Vagina (tissue), 2 donors: ENCODE measurements around the gene CSF3R. TPM values are rescaled to one million over a fixed set of nuclear protein-coding genes. Genes with fewer than 3 reads are reported as not detected.

Source experiments
- DNase-seq, 2 donors: peaks; one replicate each; pipeline ENCODE4 v3.0.0-alpha.2; 2017; ENCODE audit errors: extremely low spot score in 2 of 2
- H3K27ac ChIP-seq: fragments of 200-600 bp; sonication (generic); one replicate; pipeline ENCODE4 v1.5.1; 2019
- H3K27me3 ChIP-seq: fragments of 200-600 bp; sonication (generic); one replicate; pipeline ENCODE4 v1.5.1; 2019
- H3K36me3 ChIP-seq, 2 donors: fragments of 200-600 bp; sonication (generic); one replicate each; pipeline ENCODE4 v1.5.1; 2017 to 2019
- H3K4me1 ChIP-seq: fragments of 200-600 bp; sonication (generic); one replicate; pipeline ENCODE4 v1.5.1; 2019
- H3K4me3 ChIP-seq, 2 donors: fragments of 200-600 bp; sonication (generic); 1 replicate in 1 of 2; 2 replicates in 1 of 2; pipeline ENCODE4 v1.5.1; 2016 to 2019
- H3K9me3 ChIP-seq: fragments of 200-600 bp; sonication (generic); one replicate; pipeline ENCODE4 v1.5.1; 2019
- CTCF ChIP-seq, 3 experiments: fragments of 450-650 bp in 2 of 3; fragments of 200-600 bp in 1 of 3; sonication (generic) in 1 of 3; IDR thresholded peaks; one replicate each; pipeline ENCODE4 v1.5.1; 2017 to 2019; ENCODE audit warnings: antibody characterized with exemption in 3 of 3, mild to moderate bottlenecking in 2 of 3, moderate library complexity in 2 of 3
- POLR2A ChIP-seq, 2 donors: fragments of 450-650 bp; IDR thresholded peaks; one replicate each; pipeline ENCODE4 v1.6.1; 2017; ENCODE audit warnings: antibody characterized with exemption in 2 of 2, mild to moderate bottlenecking in 2 of 2, moderate library complexity in 2 of 2
- POLR2AphosphoS5 ChIP-seq, 2 donors: sonication (generic); formaldehyde crosslinking; IDR thresholded peaks; one replicate each; pipeline ENCODE4 v1.9.0; 2017; ENCODE audit warnings: antibody characterized with exemption in 2 of 2, mild to moderate bottlenecking in 2 of 2, low read depth in 1 of 2; ENCODE audit not compliant: insufficient read depth in 1 of 2
- intact Hi-C: fragments of 100-400 bp; cut with DNase I; formaldehyde crosslinking; loops from one replicate; pipeline ENCODE4 v1.15.1; 2023
- total RNA-seq: library from RNA; depleted of rRNA; stranded (reverse); fragments of >200 nt; gene quantifications from one replicate; pipeline ENCODE4 v1.2.3, GENCODE V29; 2016

Gene CSF3R
- total RNA-seq, 1 donor from 2014 or later = 8.8 TPM

- H3K27me3 ChIP-seq = no peaks in the 10 kb centered on the region
- H3K27ac ChIP-seq = no peak overlapping the region
- no peaks in the 10 kb centered on the region for H3K9me3 ChIP-seq
- no peak overlapping the region for H3K4me3 ChIP-seq
- H3K4me1 ChIP-seq = no peaks in the 10 kb centered on the region
- no peak for DNase-seq
- intact Hi-C loops = no loop called here
- no peak for TF ChIP-seq CTCF (IDR thresholded peaks at IDR 0.05)
- no peak for TF ChIP-seq POLR2AphosphoS5 (IDR thresholded peaks at IDR 0.05; ENCODE audit: insufficient read depth in 1 of 2, low read depth in 1 of 2)
- no peak for TF ChIP-seq POLR2A (IDR thresholded peaks at IDR 0.05)
- H3K36me3 ChIP-seq = no peaks in the 10 kb centered on the region
Observed at GRCh38 chr1:36476945-36477344, 5.8 kb downstream of the CSF3R start.

- Histone ChIP-seq H3K36me3 (no peaks in the 10 kb centered on the region), H3K9me3 (no peaks in the 10 kb centered on the region), H3K4me3 (no peak overlapping the region), H3K27ac (no peak overlapping the region), H3K4me1 (no peaks in the 10 kb centered on the region), H3K27me3 (no peaks in the 10 kb centered on the region)
- no peak for DNase-seq
- TF ChIP-seq POLR2AphosphoS5 (IDR thresholded peaks at IDR 0.05; ENCODE audit: insufficient read depth in 1 of 2, low read depth in 1 of 2) (no peak), POLR2A (IDR thresholded peaks at IDR 0.05) (no peak), CTCF (IDR thresholded peaks at IDR 0.05) (no peak)
- intact Hi-C loops = no loop called here
Observed at GRCh38 chr1:36475910-36476604, 6.7 kb downstream of the CSF3R start.

GRCh38 chr1:36475341-36475740, 7.4 kb downstream of the CSF3R start:
- Histone ChIP-seq H3K27me3 (no peaks in the 10 kb centered on the region), H3K4me3 (no peak overlapping the region), H3K9me3 (no peaks in the 10 kb centered on the region), H3K4me1 (no peaks in the 10 kb centered on the region), H3K27ac (no peak overlapping the region), H3K36me3 (no peaks in the 10 kb centered on the region)
- TF ChIP-seq POLR2A (IDR thresholded peaks at IDR 0.05) (no peak), POLR2AphosphoS5 (IDR thresholded peaks at IDR 0.05; ENCODE audit: insufficient read depth in 1 of 2, low read depth in 1 of 2) (no peak), CTCF (IDR thresholded peaks at IDR 0.05) (no peak)
- no peak for DNase-seq
- intact Hi-C loops = no loop called here

- TF ChIP-seq CTCF (IDR thresholded peaks at IDR 0.05) (no peak), POLR2A (IDR thresholded peaks at IDR 0.05) (no peak), POLR2AphosphoS5 (IDR thresholded peaks at IDR 0.05; ENCODE audit: insufficient read depth in 1 of 2, low read depth in 1 of 2) (no peak)
Observed at GRCh38 chr1:36472656-36473055, 10.1 kb downstream of the CSF3R start.

GRCh38 chr1:36471830-36472641, 10.7 kb downstream of the CSF3R start:
- no peaks in the 10 kb centered on the region for H3K27me3 ChIP-seq
- no peak overlapping the region for H3K27ac ChIP-seq
- intact Hi-C loops = no loop called here
- TF ChIP-seq CTCF (IDR thresholded peaks at IDR 0.05) (no peak), POLR2A (IDR thresholded peaks at IDR 0.05) (no peak), POLR2AphosphoS5 (IDR thresholded peaks at IDR 0.05; ENCODE audit: insufficient read depth in 1 of 2, low read depth in 1 of 2) (no peak)
- H3K36me3 ChIP-seq = no peaks in the 10 kb centered on the region
- H3K9me3 ChIP-seq = no peaks in the 10 kb centered on the region
- no peaks in the 10 kb centered on the region for H3K4me1 ChIP-seq
- H3K4me3 ChIP-seq = no peak overlapping the region
- DNase-seq = no peak

More at GRCh38 chr1:36472656-36473055, 10.1 kb downstream of the CSF3R start:
- H3K27ac ChIP-seq = no peak overlapping the region
- H3K4me3 ChIP-seq = no peak overlapping the region
- no peak for DNase-seq
- intact Hi-C loops = no loop called here
- no peaks in the 10 kb centered on the region for H3K36me3 ChIP-seq
- H3K4me1 ChIP-seq = no peaks in the 10 kb centered on the region
- no peaks in the 10 kb centered on the region for H3K9me3 ChIP-seq
- no peaks in the 10 kb centered on the region for H3K27me3 ChIP-seq
